ENCODE data around the gene TPTE2. TPM values are rescaled to one million over a fixed set of nuclear protein-coding genes. Genes with fewer than 3 reads are reported as not detected.

The TPTE2 gene
- total RNA-seq, 2 donors from 2014 or later = not detected

- no peak overlapping the region for H3K27ac ChIP-seq
- H3K4me3 ChIP-seq = no peak overlapping the region
- H3K4me1 ChIP-seq = no peaks in the 10 kb centered on the region
- TF ChIP-seq POLR2A (IDR thresholded peaks at IDR 0.05) (no peak), CTCF (IDR thresholded peaks at IDR 0.05) (no peak)
- H3K36me3 ChIP-seq (replicated peaks in 1 of 2; ENCODE audit: insufficient read depth in 1 of 2, low read depth in 2 of 2) = no peaks in the 10 kb centered on the region
- intact Hi-C loops (cut with DNase I) = no loop called here
- WGBS, 2 donors = 84% methylated on average over 3 of the region's 3 CpGs
- no peaks in the 10 kb centered on the region for H3K9me3 ChIP-seq
- no peaks in the 10 kb centered on the region for H3K27me3 ChIP-seq
- no peak for ATAC-seq
- no peak for DNase-seq
These were observed 34.8 kb upstream of the TPTE2 start for GRCh38 chr13:19596086-19596485.

GRCh38 chr13:19592657-19593180 lies 31.4 kb upstream of the TPTE2 start:
- Histone ChIP-seq H3K4me1 (no peaks in the 10 kb centered on the region), H3K4me3 (no peak overlapping the region), H3K27ac (no peak overlapping the region), H3K36me3 (replicated peaks in 1 of 2; ENCODE audit: insufficient read depth in 1 of 2, low read depth in 2 of 2) (no peaks in the 10 kb centered on the region), H3K9me3 (no peaks in the 10 kb centered on the region), H3K27me3 (no peaks in the 10 kb centered on the region)
- intact Hi-C loops (cut with DNase I) = no loop called here
- DNase-seq = no peak
- no peak for ATAC-seq
- TF ChIP-seq POLR2A (IDR thresholded peaks at IDR 0.05) (no peak), CTCF (IDR thresholded peaks at IDR 0.05) (no peak)
- WGBS, 2 donors = 73 to 80% methylated on average over 1 of the region's 1 CpG

GRCh38 chr13:19591864-19592263 lies 30.5 kb upstream of the TPTE2 start:
- no peak for ATAC-seq
- no peak for TF ChIP-seq POLR2A (IDR thresholded peaks at IDR 0.05)
- TF ChIP-seq CTCF (IDR thresholded peaks at IDR 0.05) = no peak
- intact Hi-C loops (cut with DNase I) = no loop called here
- Histone ChIP-seq H3K4me3 (no peak overlapping the region), H3K27me3 (no peaks in the 10 kb centered on the region), H3K36me3 (replicated peaks in 1 of 2; ENCODE audit: insufficient read depth in 1 of 2, low read depth in 2 of 2) (no peaks in the 10 kb centered on the region), H3K4me1 (no peaks in the 10 kb centered on the region), H3K9me3 (no peaks in the 10 kb centered on the region), H3K27ac (no peak overlapping the region)
- 69 to 75% methylated on average over 7 of the region's 7 CpGs for WGBS, 2 donors
- no peak for DNase-seq

GRCh38 chr13:19590423-19590822 lies 29.1 kb upstream of the TPTE2 start:
- WGBS, 2 donors = 60 to 72% methylated on average over 5 of the region's 5 CpGs

More at GRCh38 chr13:19590423-19590822, 29.1 kb upstream of the TPTE2 start:
- DNase-seq (no peak), ATAC-seq (no peak)
- Histone ChIP-seq H3K27me3 (no peaks in the 10 kb centered on the region), H3K4me1 (no peaks in the 10 kb centered on the region), H3K27ac (no peak overlapping the region), H3K4me3 (no peak overlapping the region), H3K36me3 (replicated peaks in 1 of 2; ENCODE audit: insufficient read depth in 1 of 2, low read depth in 2 of 2) (no peaks in the 10 kb centered on the region), H3K9me3 (no peaks in the 10 kb centered on the region)
- intact Hi-C loops (cut with DNase I) = no loop called here
- TF ChIP-seq CTCF (IDR thresholded peaks at IDR 0.05) (no peak), POLR2A (IDR thresholded peaks at IDR 0.05) (no peak)
